SU-DHL-6 (cell line): Measurements from ENCODE around the gene SLC41A3.
"Not testable (repeated sequence)": the region's sequence is repeated elsewhere in the genome, so short reads cannot be mapped to it uniquely, and the experiment has no call there.

Experiments used
- H2AFZ ChIP-seq: fragments of 200-600 bp; sonication (generic); 2 replicates; pipeline ENCODE4 v1.6.1; 2014; ENCODE audit warnings: low read depth, mild to moderate bottlenecking, moderate library complexity, mixed read lengths, antibody characterized with exemption, low read length; ENCODE audit not compliant: severe bottlenecking
- H3F3A ChIP-seq: fragments of 200-600 bp; shearing (Covaris generic); 2 replicates; pipeline ENCODE4 v1.6.0; 2016; ENCODE audit warnings: antibody characterized with exemption, mild to moderate bottlenecking; ENCODE audit not compliant: insufficient read depth
- H3K27ac ChIP-seq: fragments of 200-600 bp; sonication (generic); 2 replicates; pipeline ENCODE4 v1.5.1; 2016; ENCODE audit warnings: low read depth, mild to moderate bottlenecking, low read length, moderate library complexity, mixed read lengths
- H3K27me3 ChIP-seq: fragments of 200-600 bp; sonication (generic), shearing (Covaris generic); 2 replicates; pipeline ENCODE4 v1.6.0; 2014; ENCODE audit warnings: mild to moderate bottlenecking, low read length
- H3K36me3 ChIP-seq: fragments of 200-600 bp; sonication (generic); 2 replicates; pipeline ENCODE4 v1.6.1; 2014; ENCODE audit warnings: mild to moderate bottlenecking, low read length, mixed read lengths
- H3K4me2 ChIP-seq: fragments of 300-600, 200-600 bp; shearing (Covaris generic), sonication (generic); 2 replicates; pipeline ENCODE4 v1.6.0; 2014; ENCODE audit warnings: low read length, low read depth, mild to moderate bottlenecking; ENCODE audit not compliant: poor library complexity, severe bottlenecking
- H3K4me3 ChIP-seq: fragments of 200-600 bp; sonication (generic); 2 replicates; pipeline ENCODE4 v1.5.1; 2014; ENCODE audit warnings: antibody characterized with exemption, low read length, mild to moderate bottlenecking, mixed read lengths; ENCODE audit not compliant: insufficient read depth, poor library complexity, severe bottlenecking
- H3K79me2 ChIP-seq: fragments of 200-600 bp; sonication (generic); 2 replicates; pipeline ENCODE4 v1.6.1; 2014; ENCODE audit warnings: mild to moderate bottlenecking, low read length, moderate library complexity; ENCODE audit not compliant: insufficient read depth
- H3K9ac ChIP-seq: fragments of 200-600 bp; sonication (generic); 2 replicates; pipeline ENCODE4 v1.7.0; 2014; ENCODE audit warnings: mild to moderate bottlenecking, low read length
- H3K9me2 ChIP-seq: fragments of 200-600 bp; sonication (generic); replicated peaks from 2 replicates; pipeline ENCODE4 v1.6.1; 2014; ENCODE audit warnings: low read length; ENCODE audit not compliant: insufficient read depth
- H3K9me3 ChIP-seq: fragments of 200-600 bp; sonication (generic); 2 replicates; pipeline ENCODE4 v1.6.1; 2014; ENCODE audit warnings: low read length, mixed read lengths; ENCODE audit not compliant: insufficient read depth
- H4K20me1 ChIP-seq: fragments of 200-600 bp; sonication (generic); 2 replicates; pipeline ENCODE4 v1.6.1; 2014; ENCODE audit warnings: low read depth, mild to moderate bottlenecking, antibody characterized with exemption, low read length, moderate library complexity, mixed read lengths
- CTCF ChIP-seq: fragments of 200-600 bp; sonication (generic); IDR thresholded peaks from one replicate; pipeline ENCODE4 v1.5.1; 2017; ENCODE audit warnings: antibody characterized with exemption, mild to moderate bottlenecking, low read length, moderate library complexity; ENCODE audit not compliant: insufficient read depth, poor library complexity, severe bottlenecking
- EZH2phosphoT487 ChIP-seq: fragments of 200-600 bp; sonication (generic), shearing (Covaris generic); conservative IDR thresholded peaks from 2 replicates; pipeline ENCODE4 v1.6.1; 2018; ENCODE audit warnings: mild to moderate bottlenecking, antibody characterized with exemption, low read length, moderate library complexity, mixed read lengths

Gene SLC41A3

GRCh38 chr3:126100269-126100633 lies 16.3 kb upstream of the SLC41A3 start:
- TF ChIP-seq CTCF (no peak), EZH2phosphoT487 (no peak)

GRCh38 chr3:126098391-126098858 lies 14.5 kb upstream of the SLC41A3 start:
- TF ChIP-seq CTCF (no peak), EZH2phosphoT487 (no peak)
- Histone ChIP-seq H3K9me2 (no peaks in the 10 kb centered on the region), H3K36me3 (no peaks in the 10 kb centered on the region), H3K4me3 (no peak overlapping the region), H3K79me2 (no peaks in the 10 kb centered on the region), H3K9ac (no peak overlapping the region), H3K27ac (no peak overlapping the region), H2AFZ (no peak overlapping the region), H3K4me2 (no peak overlapping the region), H3F3A (no peaks in the 10 kb centered on the region), H3K9me3 (no peaks in the 10 kb centered on the region), H3K27me3 (no peaks in the 10 kb centered on the region), H4K20me1 (no peaks in the 10 kb centered on the region)

More at GRCh38 chr3:126100269-126100633, 16.3 kb upstream of the SLC41A3 start:
- Histone ChIP-seq H3K27ac (no peak overlapping the region), H2AFZ (no peak overlapping the region), H3K27me3 (no peaks in the 10 kb centered on the region), H3K9me2 (no peaks in the 10 kb centered on the region), H3K9ac (no peak overlapping the region), H3F3A (no peaks in the 10 kb centered on the region), H3K4me2 (no peak overlapping the region), H3K9me3 (no peaks in the 10 kb centered on the region), H3K4me3 (no peak overlapping the region), H4K20me1 (no peaks in the 10 kb centered on the region), H3K79me2 (no peaks in the 10 kb centered on the region), H3K36me3 (no peaks in the 10 kb centered on the region)

GRCh38 chr3:126097801-126098200 lies 13.9 kb upstream of the SLC41A3 start:
- Histone ChIP-seq H3K27me3 (no peaks in the 10 kb centered on the region), H3K9me3 (no peaks in the 10 kb centered on the region), H3K79me2 (no peaks in the 10 kb centered on the region), H2AFZ (no peak overlapping the region), H4K20me1 (no peaks in the 10 kb centered on the region), H3K9me2 (no peaks in the 10 kb centered on the region), H3K27ac (no peak overlapping the region), H3K9ac (no peak overlapping the region), H3K4me2 (no peak overlapping the region), H3F3A (no peaks in the 10 kb centered on the region), H3K4me3 (no peak overlapping the region), H3K36me3 (no peaks in the 10 kb centered on the region)
- TF ChIP-seq EZH2phosphoT487 (no peak), CTCF (no peak)

- H3K9me3 ChIP-seq, H2AFZ ChIP-seq, H4K20me1 ChIP-seq, H3K36me3 ChIP-seq, H3K27ac ChIP-seq, H3F3A ChIP-seq, H3K4me3 ChIP-seq, H3K27me3 ChIP-seq, H3K4me2 ChIP-seq, H3K9ac ChIP-seq, H3K79me2 ChIP-seq, H3K9me2 ChIP-seq: not testable (repeated sequence)
These were observed 12.3 kb upstream of the SLC41A3 start for GRCh38 chr3:126096274-126096673.

- not testable (repeated sequence) for H3K4me2 ChIP-seq, H3K9me3 ChIP-seq, H4K20me1 ChIP-seq, H3K27me3 ChIP-seq, H3K79me2 ChIP-seq, H3F3A ChIP-seq, H2AFZ ChIP-seq, H3K9ac ChIP-seq, H3K4me3 ChIP-seq, H3K36me3 ChIP-seq, H3K9me2 ChIP-seq, H3K27ac ChIP-seq
These were observed 8.2 kb upstream of the SLC41A3 start for GRCh38 chr3:126092128-126092527.
